HG02943 (cell line): ENCODE results near the gene TANGO2.
A peak's percentile ranks its signal among the peaks of the same experiment; 100 is the strongest.

ENCODE experiments used
- ATAC-seq: cut with Tn5 transposase; IDR thresholded peaks from one replicate; pipeline ENCODE4 v1.9.1; 2021; ENCODE audit warnings: mild to moderate bottlenecking, low read depth, moderate library complexity; ENCODE audit not compliant: unreplicated experiment

Gene TANGO2

DNA sequence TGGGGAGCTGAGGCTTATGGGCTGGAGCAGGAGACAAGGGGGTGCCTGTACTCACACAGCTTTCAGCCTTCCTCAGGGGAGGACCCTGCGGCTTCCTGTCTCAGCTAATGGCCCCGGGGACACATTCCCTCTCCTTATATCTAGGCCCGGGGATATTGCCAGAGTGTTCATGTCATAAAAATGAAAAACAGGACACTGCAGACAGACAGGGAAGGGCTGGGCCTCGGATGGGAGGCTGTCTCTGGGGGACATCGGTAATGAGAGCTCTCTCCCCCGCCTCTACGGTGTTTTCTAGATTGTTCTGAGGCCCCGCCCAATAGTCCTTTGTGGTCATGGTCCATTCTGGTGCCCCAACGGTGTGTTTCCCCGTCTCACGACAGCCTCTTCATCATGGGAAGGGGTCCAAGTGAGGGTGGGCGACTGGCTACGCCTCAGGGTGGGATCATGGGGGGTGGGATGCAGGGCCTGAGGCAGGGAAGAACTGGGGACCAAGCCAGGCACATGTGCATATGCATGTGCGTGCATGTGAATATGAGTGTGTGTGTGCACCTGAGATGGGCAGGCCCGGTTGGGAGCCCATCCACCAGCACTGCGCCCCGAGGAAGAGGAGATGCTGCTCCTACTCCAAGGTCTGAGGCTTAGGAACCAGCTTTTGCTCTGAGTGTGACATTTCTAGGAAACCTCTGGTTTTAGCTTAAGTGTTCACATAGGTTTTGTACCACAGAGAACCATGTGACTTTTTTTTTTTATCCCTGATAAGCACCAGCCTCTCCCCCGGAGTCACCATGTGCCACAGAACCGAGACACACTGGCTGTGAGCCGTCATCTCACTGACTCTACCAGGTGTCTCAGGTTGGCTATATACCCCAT, 9.6 kb upstream of the TANGO2 start:
- ATAC-seq = no peak

DNA sequence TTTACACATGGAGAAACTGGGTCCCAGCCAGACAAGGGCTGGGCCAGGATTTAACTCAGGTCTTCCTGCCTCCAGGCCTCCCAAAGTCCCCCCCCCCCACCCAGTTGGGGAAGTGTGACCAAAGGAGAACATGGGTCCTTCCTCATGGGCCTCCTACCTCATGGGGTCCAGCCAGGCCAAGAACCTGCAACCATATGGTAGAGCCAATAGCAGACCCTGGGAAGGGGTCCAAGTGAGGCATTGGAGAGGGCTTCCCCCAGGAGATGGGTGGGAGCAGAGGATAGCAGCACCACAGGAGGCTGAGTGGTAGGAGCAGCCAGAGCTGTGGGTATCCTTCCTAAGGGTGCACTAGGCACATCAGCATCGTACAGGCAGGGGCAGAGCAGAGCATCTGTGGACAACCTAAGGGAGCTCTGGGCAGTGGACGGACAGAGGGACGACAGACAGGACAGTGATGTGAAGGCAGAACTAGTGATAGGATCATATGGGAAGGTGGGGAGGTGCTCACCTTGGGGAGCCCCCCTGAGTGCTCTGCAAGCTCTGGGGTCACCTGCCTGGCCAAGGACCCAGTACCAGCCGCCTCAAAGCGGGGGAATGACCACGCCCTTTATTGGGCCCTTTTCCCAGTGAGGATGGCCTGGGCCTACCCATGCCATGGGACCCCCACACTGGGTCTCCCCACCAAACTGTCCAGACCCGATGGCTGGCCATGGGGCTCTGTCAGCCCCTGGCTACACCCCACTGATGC, 8.7 kb upstream of the TANGO2 start:
- no peak for ATAC-seq

DNA sequence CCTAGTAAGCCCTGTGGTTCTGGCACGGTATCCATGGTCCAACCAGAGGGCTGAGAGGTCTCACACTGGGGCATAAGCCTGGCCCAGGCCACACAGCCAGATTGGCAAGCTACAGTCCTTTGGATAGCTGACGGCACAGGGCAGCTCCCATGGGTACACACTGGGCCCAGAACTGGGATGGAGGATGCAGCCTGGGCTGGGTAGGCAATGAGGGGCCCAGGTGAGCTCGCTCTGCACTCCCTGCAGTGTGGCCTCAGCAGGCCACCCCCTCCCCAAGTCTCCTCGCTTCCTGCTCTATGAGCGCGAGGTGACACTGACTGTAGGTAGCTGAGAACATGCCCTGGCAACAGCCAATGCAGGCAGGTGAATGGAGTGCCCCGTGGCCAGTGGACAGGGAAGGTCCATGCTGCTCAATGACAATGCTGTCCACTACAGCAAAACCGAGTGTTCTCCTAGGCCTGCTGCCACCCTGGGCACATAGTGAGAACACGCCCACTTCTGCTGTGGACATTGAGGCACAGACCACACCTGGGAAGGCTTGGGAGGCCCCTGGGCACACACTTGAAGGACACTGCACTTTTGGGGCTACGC, 8.1 kb upstream of the TANGO2 start:
- no peak for ATAC-seq

DNA sequence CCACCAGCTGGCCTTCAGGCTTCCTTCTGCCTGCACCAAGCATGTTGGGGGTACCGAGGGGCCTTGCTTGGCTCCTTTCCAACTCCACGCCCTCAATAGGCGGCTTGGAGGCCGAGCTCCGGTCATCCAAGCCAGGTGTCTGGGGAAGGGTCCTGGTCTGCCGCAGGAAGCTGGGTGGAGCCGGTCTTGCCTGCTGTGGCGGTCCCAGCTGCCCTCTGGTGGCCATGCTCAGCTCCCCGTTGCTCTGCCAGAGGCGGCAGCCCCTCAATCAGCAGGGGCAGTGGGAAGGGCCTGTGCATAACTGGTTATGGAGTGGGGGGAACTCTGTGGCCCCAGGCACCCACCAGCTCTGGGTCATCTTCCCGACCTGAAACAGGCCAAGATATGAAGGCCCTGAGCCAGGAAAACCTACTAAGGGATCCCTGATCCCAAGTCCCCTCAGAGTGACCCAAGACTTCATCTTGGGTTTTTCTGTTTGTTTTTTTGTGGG, 7.5 kb upstream of the TANGO2 start:
- ATAC-seq = no peak

DNA sequence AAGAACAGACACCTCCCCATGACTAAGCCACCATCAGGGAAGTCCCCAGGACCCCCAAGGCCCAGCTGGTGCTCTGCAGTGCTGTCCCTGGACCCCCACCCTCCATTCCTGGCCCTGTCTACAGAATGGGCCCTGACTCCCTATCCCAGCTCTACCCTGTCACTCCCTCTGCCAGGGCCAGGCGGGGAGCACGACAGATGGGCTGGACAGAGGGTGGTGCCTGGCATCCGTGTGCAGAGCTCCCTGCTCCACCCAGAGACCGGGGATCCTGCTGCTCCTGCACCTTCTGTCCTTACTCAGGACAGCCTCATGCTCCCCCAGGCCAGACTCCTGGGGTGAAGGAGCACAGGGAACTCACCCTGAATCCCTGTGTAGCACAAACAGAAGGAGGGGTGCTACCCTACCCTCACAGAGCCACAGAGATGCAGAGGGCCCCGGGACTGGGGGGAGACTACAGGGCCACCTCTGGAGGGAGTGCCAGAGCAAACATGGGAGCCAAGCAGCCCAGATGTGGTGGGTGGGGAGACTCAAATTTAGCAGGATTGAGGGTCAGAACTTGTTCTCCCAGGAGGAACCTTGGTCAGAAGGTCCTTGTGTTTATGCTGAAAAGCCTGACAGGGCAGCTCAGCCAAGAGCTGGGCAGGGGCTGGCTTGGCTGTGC, 6.3 kb upstream of the TANGO2 start:
- ATAC-seq = no peak

DNA sequence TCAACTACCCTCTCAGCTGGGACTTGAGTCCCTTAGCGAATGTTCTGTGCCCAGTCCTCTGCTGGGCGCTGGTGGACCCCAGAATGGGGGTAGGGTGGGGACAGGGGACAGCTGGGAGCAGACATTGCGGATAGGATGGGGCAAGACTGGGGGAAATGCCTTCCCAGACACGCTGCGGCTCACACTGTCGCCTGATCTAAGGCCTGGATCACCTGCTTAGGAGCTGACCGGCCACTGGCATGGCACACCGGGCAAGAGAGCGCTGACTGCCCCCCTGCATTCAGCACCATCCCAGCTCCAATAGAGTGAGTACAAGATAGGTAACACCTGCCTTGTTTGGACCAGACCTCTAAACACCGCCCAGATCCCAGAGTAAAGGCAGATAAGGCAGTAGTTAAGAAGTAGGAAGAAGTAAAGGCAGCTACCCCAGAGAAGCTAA, 5.7 kb upstream of the TANGO2 start:
- no peak for ATAC-seq

DNA sequence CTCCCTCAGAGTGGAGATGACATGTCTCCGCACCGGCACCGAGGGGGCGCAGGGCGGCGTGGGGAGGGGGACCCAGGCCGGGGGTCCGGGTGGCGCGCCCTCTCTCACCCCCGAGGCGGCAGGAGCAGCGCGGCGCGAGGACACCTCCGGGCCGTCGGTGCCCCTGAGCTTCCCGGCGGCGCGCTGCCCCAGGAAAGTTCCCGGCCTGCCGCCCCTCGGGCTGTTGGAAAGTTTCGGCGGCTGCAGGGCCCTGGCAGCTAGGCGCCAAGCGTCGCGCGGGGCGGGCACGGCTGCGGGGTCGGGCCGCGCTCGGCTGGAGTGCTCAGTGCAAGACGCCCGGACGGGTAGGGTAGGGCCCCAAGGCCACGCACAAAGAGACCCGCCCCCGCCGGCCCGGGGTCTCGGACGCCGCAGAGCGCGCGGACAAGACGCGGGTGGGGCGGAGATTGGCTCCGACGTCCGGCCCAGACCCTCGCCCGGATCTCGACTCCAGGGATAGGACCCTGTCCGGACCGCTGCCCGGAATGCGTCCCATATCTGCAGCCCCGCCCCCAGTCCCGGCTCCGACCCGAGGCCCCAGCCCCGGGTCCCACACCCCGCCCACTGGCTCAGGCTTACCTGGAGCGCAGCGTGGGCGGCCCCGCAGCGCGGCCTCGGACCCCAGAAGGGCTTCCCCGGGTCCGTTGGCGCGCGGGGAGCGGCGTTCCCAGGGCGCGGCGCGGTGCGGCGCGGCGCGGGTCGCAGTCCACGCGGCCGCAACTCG, 4.8 kb upstream of the TANGO2 start:
- ATAC-seq = no peak

DNA sequence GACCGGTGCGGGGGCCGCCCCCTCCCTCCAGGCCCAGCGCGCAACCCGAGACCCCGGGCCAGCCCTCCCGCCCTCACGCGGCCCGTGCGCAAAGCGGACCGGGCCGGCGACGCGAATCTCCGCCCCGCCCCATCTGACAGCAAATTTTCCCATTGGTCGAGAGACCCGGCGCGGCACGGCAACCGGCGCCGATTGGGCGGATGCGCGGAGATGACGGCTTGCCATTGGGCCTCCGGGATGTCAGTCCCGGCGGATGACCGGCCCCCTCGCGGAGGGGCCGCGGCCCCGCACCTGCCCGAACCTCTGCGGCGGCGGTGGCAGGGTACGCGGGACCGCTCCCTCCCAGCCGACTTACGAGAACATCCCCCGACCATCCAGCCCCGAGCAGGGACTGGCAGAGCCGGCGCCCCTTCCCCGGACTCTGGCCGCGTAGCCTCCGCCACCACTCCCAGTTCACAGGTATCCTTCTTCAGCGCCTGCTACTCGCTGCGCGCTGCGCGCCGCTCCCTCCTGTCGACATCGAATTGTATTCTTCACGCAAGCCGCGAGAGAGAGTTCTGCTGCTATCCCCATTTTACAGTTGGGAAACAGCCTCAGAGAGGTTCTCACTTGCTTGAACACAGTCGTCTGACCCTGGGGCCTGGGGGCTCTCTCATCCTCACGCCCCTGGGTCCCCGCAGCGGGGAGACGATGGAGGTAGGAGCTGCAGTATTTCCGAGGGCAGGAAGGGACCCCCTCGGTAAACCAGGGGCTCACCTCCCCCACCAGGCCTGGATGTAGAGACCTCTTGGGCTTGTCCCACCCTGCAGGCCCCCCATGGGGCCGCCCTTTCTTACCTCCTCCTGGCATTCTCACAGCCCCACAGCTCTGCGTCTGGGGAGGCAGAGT, 3.9 kb upstream of the TANGO2 start, which contains the start of gene ARVCF:
Gene ARVCF, minus strand, starts transcription at position 90 of the 888 bp plus-strand sequence. CDS start 26,029 bp downstream, outside the sequence.
- ATAC-seq = no peak

DNA sequence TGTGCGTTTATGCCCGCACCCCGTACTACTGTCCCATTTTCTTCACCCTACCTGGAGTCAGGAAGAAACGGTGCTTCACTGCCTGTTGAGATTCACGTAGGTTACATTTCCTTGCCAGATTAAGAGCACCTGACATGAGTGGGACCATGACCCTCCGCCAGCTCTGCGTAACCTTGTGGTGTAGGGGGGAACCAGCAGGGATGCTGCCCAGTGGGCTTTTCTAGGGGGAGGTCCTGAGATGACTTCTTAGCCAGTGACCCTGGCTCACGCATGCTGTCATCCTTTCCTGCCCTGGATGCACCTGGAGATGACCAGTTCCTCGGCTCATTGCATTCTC, 3.3 kb upstream of the TANGO2 start:
- no peak for ATAC-seq

DNA sequence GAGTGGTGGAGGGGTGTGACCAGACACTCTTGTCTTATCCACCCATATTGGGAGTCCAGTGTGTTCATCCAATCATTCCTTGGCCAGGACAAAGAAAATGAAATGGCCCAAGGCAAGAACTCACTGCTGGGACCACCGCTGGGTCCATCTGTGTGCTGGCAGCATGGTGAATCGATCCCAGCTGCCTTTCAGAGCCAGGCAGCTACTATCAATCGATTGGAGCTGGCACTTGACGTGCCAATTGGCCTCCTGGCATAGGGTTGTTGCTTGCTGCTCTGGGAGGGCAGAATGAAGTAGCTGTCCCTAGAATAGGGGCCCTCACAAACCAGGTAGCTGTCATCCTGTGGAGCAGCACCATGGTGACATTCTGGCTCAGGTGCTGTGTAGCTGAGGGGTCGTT, 2.9 kb upstream of the TANGO2 start:
- no peak for ATAC-seq

DNA sequence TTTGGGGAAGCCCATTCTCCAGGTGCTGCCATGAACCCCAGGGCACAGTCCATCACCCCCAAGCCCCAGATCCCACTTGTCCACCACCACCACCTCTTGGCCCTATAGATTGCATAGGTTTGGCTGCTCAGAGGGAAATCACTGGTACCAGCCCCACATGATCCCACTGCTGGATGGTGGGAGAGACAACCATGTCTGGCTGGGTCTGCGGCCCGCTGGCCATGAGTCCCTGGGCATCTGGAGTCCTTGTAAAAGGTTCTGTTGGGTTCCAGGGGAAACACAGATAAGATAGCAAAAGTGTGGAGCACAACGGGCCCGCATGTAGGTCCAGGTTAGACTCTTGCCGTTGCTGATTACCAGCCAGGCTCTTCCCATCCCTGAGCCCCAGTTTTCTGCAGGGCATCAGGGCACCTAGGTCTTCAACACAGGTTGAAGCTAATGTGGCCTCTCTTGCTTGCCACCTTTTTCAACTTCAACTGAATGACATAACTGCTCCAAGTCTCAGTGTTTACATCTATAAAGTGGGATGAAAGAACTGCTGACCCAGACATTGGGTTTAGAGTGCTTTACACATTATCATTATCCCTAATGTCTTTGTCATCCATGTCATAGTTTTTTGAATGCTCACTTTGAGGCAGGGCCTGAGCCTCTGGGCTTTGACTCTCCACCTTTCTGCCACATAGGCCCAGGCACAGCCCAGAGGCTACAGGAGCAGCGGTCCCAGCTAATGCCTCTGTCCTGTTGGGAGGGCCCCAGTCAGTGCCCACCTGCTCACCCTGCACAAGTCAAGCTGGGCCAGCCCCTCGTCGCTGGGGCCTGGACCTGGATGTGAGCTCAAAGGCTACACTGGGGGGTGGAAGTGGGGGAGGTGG, 1.0 kb upstream of the TANGO2 start:
- no peak for ATAC-seq

DNA sequence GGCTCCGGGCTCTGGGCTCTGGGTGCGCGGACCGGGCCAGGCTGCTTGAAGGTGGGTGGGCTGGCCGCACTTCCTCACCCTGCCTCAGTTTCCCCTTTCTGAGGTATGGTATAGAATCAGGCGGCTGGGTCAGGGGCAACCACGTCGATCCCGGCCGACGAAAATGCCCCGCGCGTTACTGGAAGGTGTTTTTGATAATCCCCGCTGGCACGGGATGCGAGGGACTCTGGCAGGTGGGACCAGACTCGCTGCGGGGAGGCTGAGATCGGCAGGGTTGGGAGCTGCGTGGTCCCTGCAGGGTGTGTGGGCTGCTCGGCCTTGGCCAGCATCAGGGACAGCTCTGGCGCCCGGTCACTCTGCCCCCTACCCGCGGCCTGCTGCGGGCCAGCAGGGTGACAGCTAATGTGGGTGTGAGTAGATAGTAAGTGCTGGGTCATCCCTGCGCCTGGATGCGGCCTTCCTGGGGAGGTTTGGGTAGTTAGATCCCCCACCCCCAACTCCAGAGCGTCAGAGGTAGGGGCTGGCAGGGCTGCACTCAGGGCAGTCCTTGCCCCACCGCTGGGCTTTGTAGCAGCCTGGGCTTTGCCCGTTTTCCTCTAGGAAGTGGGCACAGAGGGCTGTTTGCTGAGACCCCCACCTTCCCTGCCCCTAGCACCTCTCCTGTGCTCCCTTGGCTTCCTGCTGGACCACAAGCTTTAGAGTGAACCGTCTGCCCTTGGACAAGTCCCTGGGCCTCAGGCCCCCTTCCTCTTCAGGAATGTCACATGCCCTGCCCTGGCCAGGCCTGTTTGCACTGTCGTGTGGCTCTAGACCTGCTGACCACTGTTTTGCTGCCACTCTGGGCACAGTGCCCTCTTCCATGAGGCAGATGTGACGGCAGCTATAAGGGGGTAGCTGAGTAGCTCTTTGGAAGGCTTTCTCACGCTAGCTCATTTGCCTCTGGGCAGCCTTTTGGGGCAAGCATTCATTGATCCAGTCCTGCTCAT, 579 bp downstream of the TANGO2 start:
- ATAC-seq = peak; percentile 10

DNA sequence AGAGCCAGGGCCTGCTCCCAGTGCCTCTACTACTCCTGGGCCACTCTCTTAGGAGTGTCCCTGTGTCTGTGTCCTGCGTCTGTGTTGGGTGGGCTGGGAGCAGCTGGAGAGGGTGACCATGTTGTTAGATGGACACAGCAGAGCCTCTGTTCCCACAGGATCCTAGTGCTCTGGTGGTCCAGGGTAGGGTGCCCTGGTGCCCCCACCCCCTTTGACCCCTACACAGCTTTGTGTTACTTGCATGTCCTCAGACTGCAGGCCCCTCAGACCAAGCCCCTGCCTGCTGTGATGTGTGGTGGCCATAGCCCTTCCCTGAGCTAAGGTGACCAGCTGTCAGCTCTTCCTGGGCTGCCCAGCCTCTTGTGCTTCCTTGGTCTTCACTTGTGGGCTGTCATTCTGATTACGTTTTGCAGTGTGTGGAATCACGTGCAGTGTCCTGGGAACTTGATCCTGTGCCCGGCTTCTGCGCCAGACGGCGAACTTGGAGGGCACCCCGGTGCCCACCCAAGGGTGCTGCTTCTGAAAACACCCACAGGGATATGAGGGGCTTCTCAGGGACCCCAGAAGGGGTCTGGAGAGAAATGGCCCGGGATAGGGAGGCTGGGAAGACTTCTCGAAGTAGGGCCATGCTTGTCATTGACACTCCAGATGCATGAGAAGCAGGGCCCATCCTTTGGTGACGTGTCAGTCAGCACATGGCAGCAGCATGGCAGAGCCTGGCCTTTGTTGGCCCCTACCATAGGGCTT, 1.5 kb downstream of the TANGO2 start:
- ATAC-seq = no peak

DNA sequence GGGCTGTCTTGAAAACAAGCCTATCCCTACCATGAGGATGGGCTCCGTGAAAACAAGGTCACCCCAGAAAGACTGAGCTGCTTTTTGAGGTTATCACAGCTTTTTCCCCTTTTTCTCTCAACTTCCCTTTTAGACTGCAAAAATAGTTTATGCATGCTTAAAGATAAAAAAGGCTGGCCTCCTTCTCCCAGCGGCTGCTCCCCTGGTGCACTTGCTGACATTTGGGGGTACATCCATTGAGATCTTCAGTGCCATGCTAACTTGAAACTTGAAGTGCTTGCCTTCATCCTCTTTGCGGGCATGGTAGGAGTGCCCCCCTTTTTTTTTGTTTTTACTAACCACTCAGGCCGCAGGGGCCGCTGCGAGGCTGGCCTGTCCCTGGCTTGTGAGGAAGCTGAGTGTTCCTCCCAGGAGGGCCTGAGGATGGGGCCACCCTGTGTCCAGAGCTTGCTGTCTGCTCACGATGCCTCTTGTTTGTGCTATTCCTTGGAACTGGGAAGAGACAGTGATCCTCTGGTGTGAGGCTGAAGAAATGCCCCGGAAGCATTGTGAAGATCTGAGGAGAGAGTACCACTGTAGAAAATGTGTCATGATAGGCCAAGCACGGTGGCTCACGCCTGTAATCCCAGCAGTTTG, 2.2 kb downstream of the TANGO2 start:
- ATAC-seq = no peak

DNA sequence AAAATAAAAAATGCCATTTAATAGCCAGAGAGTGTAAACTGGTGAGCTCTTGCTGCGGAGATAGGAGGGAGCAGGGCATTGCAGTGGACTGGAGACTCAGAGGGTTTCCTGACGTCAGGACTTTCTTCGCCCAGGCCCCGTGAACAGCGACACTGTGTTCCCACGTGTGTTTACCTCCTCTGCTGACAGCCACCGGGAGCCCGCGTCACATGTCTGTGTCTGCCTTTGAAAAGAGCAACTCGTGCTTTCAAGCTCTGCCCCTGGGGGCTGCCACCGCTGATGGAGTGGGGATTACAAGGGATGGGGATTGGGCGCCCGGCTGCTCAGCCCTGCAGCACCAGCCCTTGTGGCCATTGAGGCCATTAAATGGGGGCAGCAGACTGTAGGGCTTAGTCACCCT, 3.3 kb downstream of the TANGO2 start:
- ATAC-seq = no peak
